H1 (cell line): ENCODE data around the gene LRRC45. TPM values are rescaled to one million over a fixed set of nuclear protein-coding genes. Genes with fewer than 3 reads are reported as not detected.

ENCODE experiments used
- CTCF ChIA-PET: fragments of 300-600 bp; sonication (Branson Sonifier 250); formaldehyde crosslinking; loops from one replicate; lab custom pipeline; 2021; ENCODE audit not compliant: partially characterized antibody; lab: Charles Lee
- POLR2A ChIA-PET: fragments of 300-600 bp; sonication (Branson Sonifier 250); formaldehyde crosslinking; loops from one replicate; lab custom pipeline; 2021; ENCODE audit warnings: inconsistent platforms; ENCODE audit not compliant: partially characterized antibody; lab: Charles Lee
- DNase-seq, 2 experiments: peaks; one replicate each; pipeline versions ENCODE4 v3.0.0 to v3.0.0-alpha.2; 2010 to 2022; ENCODE audit warnings: low spot score in 2 of 2, low read depth in 1 of 2, mixed read lengths in 1 of 2
- FAIRE-seq: peaks from 2 replicates; lab custom pipeline; 2011; peaks lifted over from hg19 to GRCh38; lab: Jason Lieb, UNC
- H2AFZ ChIP-seq: 2 replicates; pipeline ENCODE4 v1.8.1; 2012; ENCODE audit warnings: low read length, inconsistent platforms
- H2AK5ac ChIP-seq: 2 replicates; pipeline ENCODE4 v1.6.1; 2013; ENCODE audit warnings: low read depth, low read length
- H2BK120ac ChIP-seq: replicated peaks from 2 replicates; pipeline ENCODE3; 2013; ENCODE audit warnings: low read depth, low read length, inconsistent platforms
- H2BK12ac ChIP-seq: 2 replicates; pipeline ENCODE4 v1.6.1; 2013; ENCODE audit warnings: low read depth, low read length
- H2BK15ac ChIP-seq: 2 replicates; pipeline ENCODE4 v1.6.1; 2013; ENCODE audit warnings: low read length
- H2BK20ac ChIP-seq: 2 replicates; pipeline ENCODE4 v1.6.1; 2013; ENCODE audit warnings: low read length
- H2BK5ac ChIP-seq: 2 replicates; pipeline ENCODE4 v1.6.1; 2013; ENCODE audit warnings: low read depth, low read length
- H3K14ac ChIP-seq: 2 replicates; pipeline ENCODE4 v1.6.1; 2013; ENCODE audit warnings: inconsistent platforms; ENCODE audit not compliant: insufficient read length
- H3K18ac ChIP-seq: 2 replicates; pipeline ENCODE4 v1.6.1; 2013; ENCODE audit warnings: low read length; ENCODE audit errors: extremely low read depth
- H3K23ac ChIP-seq: 2 replicates; pipeline ENCODE4 v1.6.1; 2013; ENCODE audit warnings: inconsistent platforms; ENCODE audit not compliant: insufficient read length
- H3K23me2 ChIP-seq: 2 replicates; pipeline ENCODE4 v1.6.1; 2013; ENCODE audit warnings: low read depth, low read length
- H3K27ac ChIP-seq: 2 replicates; pipeline ENCODE4 v1.6.1; 2011; ENCODE audit warnings: low read depth, low read length, inconsistent platforms
- H3K27me3 ChIP-seq, 4 experiments: replicated peaks in 1 of 4; 1 replicate in 1 of 4; 2 replicates in 3 of 4; pipeline versions ENCODE4 v1.6.1 to v1.8.1; 2011 to 2013; ENCODE audit warnings: low read length in 3 of 4, mild to moderate bottlenecking in 3 of 4, inconsistent platforms in 2 of 4, mixed read lengths in 2 of 4, moderate library complexity in 1 of 4; ENCODE audit not compliant: control insufficient read depth in 3 of 4, insufficient read depth in 3 of 4; ENCODE audit errors: extremely low read depth in 1 of 4
- H3K36me3 ChIP-seq, 4 experiments: 2 replicates each; pipeline versions ENCODE4 v1.6.1 to v1.8.1; 2011 to 2013; ENCODE audit warnings: mild to moderate bottlenecking in 4 of 4, low read length in 3 of 4, moderate library complexity in 2 of 4, control low read depth in 1 of 4, inconsistent platforms in 1 of 4; ENCODE audit not compliant: insufficient read depth in 4 of 4, control insufficient read depth in 2 of 4
- H3K4ac ChIP-seq: replicated peaks from 2 replicates; pipeline ENCODE3; 2013; ENCODE audit warnings: low read length, low read depth, mixed read lengths, inconsistent platforms; ENCODE audit not compliant: insufficient read length
- H3K4me1 ChIP-seq, 4 experiments: replicated peaks in 1 of 4; 1 replicate in 1 of 4; 2 replicates in 3 of 4; pipeline versions ENCODE4 v1.6.1 to v1.8.1; 2011 to 2013; ENCODE audit warnings: low read length in 3 of 4, inconsistent platforms in 2 of 4, mixed read lengths in 1 of 4; ENCODE audit not compliant: insufficient read depth in 4 of 4, control insufficient read depth in 3 of 4
- H3K4me2 ChIP-seq, 2 experiments: 2 replicates each; pipeline versions ENCODE4 v1.6.1 to v1.8.1; 2011 to 2013; ENCODE audit warnings: low read depth in 2 of 2, low read length in 2 of 2, control low read depth in 1 of 2, inconsistent platforms in 1 of 2, mild to moderate bottlenecking in 1 of 2; ENCODE audit not compliant: insufficient read depth in 1 of 2
- H3K4me3 ChIP-seq, 4 experiments: fragments of 200-600, 300-600 bp in 1 of 4; sonication (generic), shearing (Covaris generic), sonication (Bioruptor Twin) in 1 of 4; 2 replicates each; pipeline versions ENCODE4 v1.5.1 to v1.8.1; 2011 to 2016; ENCODE audit warnings: low read length in 4 of 4, low read depth in 3 of 4, control low read depth in 2 of 4, inconsistent platforms in 2 of 4, mild to moderate bottlenecking in 2 of 4, mixed read lengths in 1 of 4, moderate library complexity in 1 of 4; ENCODE audit not compliant: insufficient read depth in 2 of 4; ENCODE audit errors: extremely low read depth in 1 of 4
- H3K56ac ChIP-seq: replicated peaks from 2 replicates; pipeline ENCODE3; 2013; ENCODE audit warnings: low read depth, mild to moderate bottlenecking, mixed read lengths, low read length, inconsistent platforms; ENCODE audit not compliant: insufficient read length
- H3K79me1 ChIP-seq: 2 replicates; pipeline ENCODE4 v1.6.1; 2013; ENCODE audit warnings: low read depth, low read length, control low read depth
- H3K79me2 ChIP-seq, 2 experiments: 2 replicates each; pipeline versions ENCODE4 v1.6.1 to v1.8.1; 2012 to 2013; ENCODE audit warnings: low read length in 2 of 2, mild to moderate bottlenecking in 2 of 2, inconsistent platforms in 1 of 2; ENCODE audit not compliant: insufficient read depth in 2 of 2, control insufficient read depth in 1 of 2
- H3K9ac ChIP-seq, 4 experiments: replicated peaks in 1 of 4; 1 replicate in 1 of 4; 2 replicates in 3 of 4; pipeline versions ENCODE4 v1.6.1 to v1.8.1; 2011 to 2013; ENCODE audit warnings: low read depth in 3 of 4, low read length in 3 of 4, control low read depth in 2 of 4, mild to moderate bottlenecking in 2 of 4, moderate library complexity in 2 of 4, inconsistent platforms in 1 of 4; ENCODE audit errors: extremely low read depth in 1 of 4
- H3K9me3 ChIP-seq, 2 experiments: 2 replicates each; pipeline versions ENCODE4 v1.6.1 to v1.8.1; 2012 to 2013; ENCODE audit warnings: mild to moderate bottlenecking in 2 of 2, moderate library complexity in 2 of 2, control low read depth in 1 of 2, inconsistent platforms in 1 of 2, low read depth in 1 of 2, low read length in 1 of 2, mixed read lengths in 1 of 2; ENCODE audit not compliant: insufficient read depth in 2 of 2
- H4K20me1 ChIP-seq, 2 experiments: replicated peaks in 1 of 2; 2 replicates each; pipeline versions ENCODE3 to v1.8.1; 2011 to 2013; ENCODE audit warnings: inconsistent platforms in 2 of 2, low read length in 2 of 2, mild to moderate bottlenecking in 1 of 2; ENCODE audit not compliant: insufficient read depth in 2 of 2, control insufficient read depth in 1 of 2
- H4K5ac ChIP-seq: 2 replicates; pipeline ENCODE4 v1.6.1; 2013; ENCODE audit warnings: low read length, low read depth, mixed read lengths, inconsistent platforms; ENCODE audit not compliant: insufficient read length
- H4K8ac ChIP-seq: 2 replicates; pipeline ENCODE4 v1.8.0; 2013; ENCODE audit warnings: mild to moderate bottlenecking, moderate library complexity, low read length, inconsistent platforms; ENCODE audit not compliant: insufficient read depth; ENCODE audit errors: extremely low read depth
- H4K91ac ChIP-seq: replicated peaks from 2 replicates; pipeline ENCODE3; 2013; ENCODE audit warnings: low read length, mixed read lengths, inconsistent platforms; ENCODE audit not compliant: insufficient read length
- ATF2 ChIP-seq: IDR thresholded peaks from 2 replicates; pipeline ENCODE4 v1.6.1; 2012; ENCODE audit warnings: low read length, inconsistent platforms
- BCL11A ChIP-seq, 2 experiments: IDR thresholded peaks; one replicate each; pipeline ENCODE4 v1.6.1; 2011; ENCODE audit warnings: low read depth in 2 of 2, low read length in 2 of 2, mild to moderate bottlenecking in 2 of 2
- CEBPB ChIP-seq: IDR thresholded peaks from 2 replicates; pipeline ENCODE4 v1.6.1; 2012; ENCODE audit warnings: low read depth, low read length
- CHD1 ChIP-seq: IDR thresholded peaks from 2 replicates; pipeline ENCODE4 v1.6.1; 2012; ENCODE audit warnings: low read depth, low read length, improper control_type of control experiment
- NRF1 ChIP-seq: IDR thresholded peaks from 2 replicates; pipeline ENCODE4 v1.6.1; 2011; ENCODE audit warnings: mild to moderate bottlenecking, low read depth, low read length, improper control_type of control experiment
- POLR2A ChIP-seq, 2 experiments: IDR thresholded peaks; 1 replicate in 1 of 2; 2 replicates in 1 of 2; pipeline ENCODE4 v1.6.1; 2011; ENCODE audit warnings: low read depth in 2 of 2, low read length in 2 of 2, mild to moderate bottlenecking in 2 of 2; ENCODE audit errors: control extremely low read depth in 1 of 2
- SIRT6 ChIP-seq: IDR thresholded peaks from one replicate; pipeline ENCODE4 v1.7.1; 2012; ENCODE audit warnings: low read length, inconsistent platforms
- TAF1 ChIP-seq: IDR thresholded peaks from 2 replicates; pipeline ENCODE4 v1.6.1; 2011; ENCODE audit warnings: mild to moderate bottlenecking, low read depth, low read length
- WGBS, 2 experiments: shearing (Covaris generic) in 1 of 2; methylation state at CpG; one replicate each; pipeline versions ENCODE4 v1.1.6 to v1.1.7; 2013 to 2015; ENCODE audit warnings: low lambda C conversion rate in 2 of 2, mixed read lengths in 2 of 2, inconsistent platforms in 1 of 2, low coverage in 1 of 2, missing lambda C conversion rate in 1 of 2; ENCODE audit not compliant: insufficient replicate concordance in 2 of 2, insufficient coverage in 1 of 2, insufficient read length in 1 of 2; ENCODE audit errors: extremely low coverage in 1 of 2, missing lambda C conversion rate in 1 of 2; 5-methylcytosine and 5-hydroxymethylcytosine counted together
- polyA plus RNA-seq, 7 experiments: library from polyadenylated mRNA; depleted of rRNA in 3 of 7; stranded (reverse) in 5 of 7; unstranded in 2 of 7; fragments of >200 nt in 5 of 7; fragments of 200-250 nt in 2 of 7; gene quantifications; 1 replicate in 5 of 7; 2 replicates in 1 of 7; 4 replicates in 1 of 7; pipeline versions ENCODE4 v1.2.1 to v1.2.3, GENCODE V29; 2011 to 2013; ENCODE audit warnings: missing spikeins in 2 of 7, mixed read lengths in 2 of 7
- total RNA-seq: library from RNA; stranded (reverse); fragmentation: NEBNext Ultra II Directional; extraction: Animal tissue kit (Norgen Biotek cat#: 25700); gene quantifications from 2 replicates; pipeline ENCODE4 v1.2.1, GENCODE V29; 2021

The LRRC45 gene
- total and polyA plus RNA-seq, 2 of the 8 experiments (the other 6 are each of a cell fraction or from before 2014, with no cell fraction given) = 11.5 to 29.0 TPM

DNA sequence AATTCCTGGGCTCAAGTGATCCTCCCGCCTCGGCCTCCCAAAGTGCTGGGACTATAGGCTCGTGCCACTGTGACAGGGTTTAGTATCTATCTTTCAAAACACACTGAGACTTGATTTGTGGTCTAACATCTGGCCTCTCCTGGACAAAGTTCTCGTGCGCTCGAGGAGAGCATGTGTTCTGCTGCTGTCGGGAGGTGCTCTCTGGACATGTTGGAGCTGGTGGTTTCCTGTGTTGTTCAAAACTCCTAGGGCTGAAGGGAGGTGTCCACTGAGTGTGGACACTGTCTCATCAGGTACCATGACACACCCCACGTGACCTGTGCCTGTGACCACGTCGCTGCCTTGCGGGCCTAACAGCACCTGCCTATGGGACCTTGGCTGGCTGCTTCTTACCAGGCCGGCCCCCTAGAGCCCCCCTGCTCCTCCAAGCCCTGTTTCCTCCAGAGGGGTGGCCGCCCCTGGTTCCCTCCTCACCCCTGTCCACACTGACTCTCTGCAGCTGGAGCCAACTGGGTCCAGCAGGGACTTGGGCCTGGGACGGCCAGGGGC lies 22.9 kb downstream of the LRRC45 start:
- H3K4me2 ChIP-seq = no peak overlapping the region
- no peak for FAIRE-seq
- no peak overlapping the region for H4K8ac ChIP-seq
- H2BK20ac ChIP-seq = no peak overlapping the region
- no peak overlapping the region for H2BK12ac ChIP-seq
- H2BK120ac ChIP-seq = no peak overlapping the region
- peaks cover 0 to 19% (median 10%) of the 10 kb centered on the region in 4 experiments; a peak in 5 of 7 replicates for H3K4me1 ChIP-seq
- ChIA-PET POLR2A (interaction anchor here (0.9 kb wide), 1 partner anchor 10 kb away, joined by 3 read pairs; no protein-coding TSS in a partner anchor), CTCF (no interaction called here)
- no peak overlapping the region for H4K91ac ChIP-seq
- H3K4me3 ChIP-seq = no peak overlapping the region
- no peak overlapping the region; a peak in 1 of 7 replicates for H3K9ac ChIP-seq
- no peaks in the 10 kb centered on the region for H3K79me2 ChIP-seq
- 0 out of 2 replicates have a peak overlapping the region, but pooled peaks have one; percentile 10 for H2BK5ac ChIP-seq
- H2AFZ ChIP-seq = no peak overlapping the region
- TF ChIP-seq ATF2 (no peak), CHD1 (no peak), CEBPB (no peak), POLR2A (IDR thresholded peaks at IDR 0.05; ENCODE audit: control extremely low read depth in 1 of 2, low read depth in 2 of 2, low read length in 2 of 2) (no peak), BCL11A (IDR thresholded peaks at IDR 0.05; ENCODE audit: low read depth in 2 of 2, low read length in 2 of 2) (no peak), SIRT6 (no peak), TAF1 (no peak), NRF1 (no peak)
- H3K56ac ChIP-seq = no peak overlapping the region
- no peak overlapping the region for H3K27ac ChIP-seq
- no peak overlapping the region for H3K18ac ChIP-seq
- no peak overlapping the region for H2BK15ac ChIP-seq
- H3K9me3 ChIP-seq = no peaks in the 10 kb centered on the region
- peaks cover 0 to 8% of the 10 kb centered on the region in 2 experiments for H4K20me1 ChIP-seq
- H3K79me1 ChIP-seq = no peaks in the 10 kb centered on the region; the same call in 1 of the 2 replicates
- H3K14ac ChIP-seq = no peak overlapping the region
- WGBS, 2 experiments = 91% methylated on average over 14 of the region's 14 CpGs; no CpG with 5 or more reads in 1 of the 2 experiments
- H3K23ac ChIP-seq = no peak overlapping the region
- DNase-seq = no peak
- peaks cover 0 to 8% (median 2%) of the 10 kb centered on the region in 4 experiments; a peak in 3 of 8 replicates for H3K36me3 ChIP-seq
- H3K27me3 ChIP-seq = peaks cover 0 to 4% (median 0%) of the 10 kb centered on the region in 4 experiments; a peak in 1 of 7 replicates
- H3K4ac ChIP-seq = no peak overlapping the region
- no peak overlapping the region for H4K5ac ChIP-seq
- no peak overlapping the region for H2AK5ac ChIP-seq
- H3K23me2 ChIP-seq = peaks cover 3% of the 10 kb centered on the region; the same call in 1 of the 2 replicates
